ENCODE results near the gene SPRR2E.

DNA sequence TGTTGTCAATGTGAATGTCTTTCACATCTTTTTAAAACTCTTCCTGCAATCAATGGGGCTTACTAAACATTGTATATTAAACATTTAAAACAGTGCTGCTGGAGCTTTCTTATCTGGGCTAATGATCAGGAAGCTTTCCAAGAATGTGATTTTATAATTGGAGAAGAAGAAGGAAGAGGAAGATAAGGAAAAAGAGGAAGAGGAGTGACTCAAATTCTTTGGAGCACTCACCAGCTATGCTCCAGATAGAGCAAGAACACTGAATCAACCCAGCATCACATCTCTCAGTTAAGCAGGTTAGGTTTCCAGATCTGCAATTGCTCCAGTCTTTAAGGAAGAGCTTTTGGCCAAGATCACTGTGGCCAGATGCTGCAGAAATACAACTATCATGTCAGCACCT, 1.4 kb upstream of the SPRR2E start:
- TF ChIP-seq, protein P1, sequence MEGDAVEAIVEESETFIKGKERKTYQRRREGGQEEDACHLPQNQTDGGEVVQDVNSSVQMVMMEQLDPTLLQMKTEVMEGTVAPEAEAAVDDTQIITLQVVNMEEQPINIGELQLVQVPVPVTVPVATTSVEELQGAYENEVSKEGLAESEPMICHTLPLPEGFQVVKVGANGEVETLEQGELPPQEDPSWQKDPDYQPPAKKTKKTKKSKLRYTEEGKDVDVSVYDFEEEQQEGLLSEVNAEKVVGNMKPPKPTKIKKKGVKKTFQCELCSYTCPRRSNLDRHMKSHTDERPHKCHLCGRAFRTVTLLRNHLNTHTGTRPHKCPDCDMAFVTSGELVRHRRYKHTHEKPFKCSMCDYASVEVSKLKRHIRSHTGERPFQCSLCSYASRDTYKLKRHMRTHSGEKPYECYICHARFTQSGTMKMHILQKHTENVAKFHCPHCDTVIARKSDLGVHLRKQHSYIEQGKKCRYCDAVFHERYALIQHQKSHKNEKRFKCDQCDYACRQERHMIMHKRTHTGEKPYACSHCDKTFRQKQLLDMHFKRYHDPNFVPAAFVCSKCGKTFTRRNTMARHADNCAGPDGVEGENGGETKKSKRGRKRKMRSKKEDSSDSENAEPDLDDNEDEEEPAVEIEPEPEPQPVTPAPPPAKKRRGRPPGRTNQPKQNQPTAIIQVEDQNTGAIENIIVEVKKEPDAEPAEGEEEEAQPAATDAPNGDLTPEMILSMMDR (conservative IDR thresholded peaks at IDR 0.05) = no peak
- no peak for TF ChIP-seq ZFX (IDR thresholded peaks at IDR 0.05)

Measured in C4-2B (cell line).